ENCODE results near the gene TMTC2. TPM values are rescaled to one million over a fixed set of nuclear protein-coding genes. Genes with fewer than 3 reads are reported as not detected.

TMTC2 gene
- total RNA-seq, 6 experiments from 2014 or later, result 0.75 to 3.2 (median 1.1) TPM

- no peaks in the 10 kb centered on the region for H3K27me3 Mint-ChIP-seq (ENCODE audit: insufficient read depth)
- H3K4me1 Mint-ChIP-seq (ENCODE audit: low read depth), result no peaks in the 10 kb centered on the region
- H3K9me3 Mint-ChIP-seq, result peaks cover 47% of the 10 kb centered on the region
- TF ChIP-seq CTCF (IDR thresholded peaks at IDR 0.05), result no peak
- peaks cover 6% of the 10 kb centered on the region; the same call in 1 of the 2 replicates for H3K36me3 Mint-ChIP-seq (ENCODE audit: low read depth)
- H3K27ac Mint-ChIP-seq, result no peak overlapping the region
- no peak for DNase-seq
- H3K4me3 Mint-ChIP-seq, result no peak overlapping the region
These were observed 311.8 kb downstream of the TMTC2 start for GRCh38 chr12:82998509-82998908.

- Mint-ChIP-seq H3K4me3 (no peak overlapping the region), H3K27ac (no peak overlapping the region), H3K27me3 (ENCODE audit: insufficient read depth) (no peaks in the 10 kb centered on the region; the same call in 1 of the 2 replicates), H3K36me3 (ENCODE audit: low read depth) (peaks cover 6% of the 10 kb centered on the region; the same call in 1 of the 2 replicates), H3K9me3 (peaks cover 35% of the 10 kb centered on the region), H3K4me1 (ENCODE audit: low read depth) (no peaks in the 10 kb centered on the region)
- TF ChIP-seq CTCF (IDR thresholded peaks at IDR 0.05), result no peak
- no peak for DNase-seq
These were observed 316.3 kb downstream of the TMTC2 start for GRCh38 chr12:83003026-83003425.

GRCh38 chr12:83005534-83006197 lies 319.0 kb downstream of the TMTC2 start:
- DNase-seq, result no peak
- Mint-ChIP-seq H3K4me1 (ENCODE audit: low read depth) (no peaks in the 10 kb centered on the region), H3K27ac (no peak overlapping the region), H3K9me3 (peaks cover 39% of the 10 kb centered on the region), H3K27me3 (ENCODE audit: insufficient read depth) (no peaks in the 10 kb centered on the region; the same call in 1 of the 2 replicates), H3K4me3 (no peak overlapping the region), H3K36me3 (ENCODE audit: low read depth) (peaks cover 10% of the 10 kb centered on the region)
- no peak for TF ChIP-seq CTCF (IDR thresholded peaks at IDR 0.05)

- H3K27me3 Mint-ChIP-seq (ENCODE audit: insufficient read depth), result no peaks in the 10 kb centered on the region; the same call in 1 of the 2 replicates
- H3K27ac Mint-ChIP-seq, result no peak overlapping the region
- no peak for DNase-seq
- no peaks in the 10 kb centered on the region for H3K4me1 Mint-ChIP-seq (ENCODE audit: low read depth)
- H3K9me3 Mint-ChIP-seq, result peaks cover 26% of the 10 kb centered on the region
- H3K36me3 Mint-ChIP-seq (ENCODE audit: low read depth), result peaks cover 5% of the 10 kb centered on the region; the same call in 1 of the 2 replicates
- H3K4me3 Mint-ChIP-seq, result no peak overlapping the region
- TF ChIP-seq CTCF (IDR thresholded peaks at IDR 0.05), result no peak
These were observed 322.0 kb downstream of the TMTC2 start for GRCh38 chr12:83008703-83009102.

- DNase-seq, result no peak
- Mint-ChIP-seq H3K4me3 (no peak overlapping the region), H3K27me3 (ENCODE audit: insufficient read depth) (no peaks in the 10 kb centered on the region; the same call in 1 of the 2 replicates), H3K36me3 (ENCODE audit: low read depth) (peaks cover 5% of the 10 kb centered on the region; the same call in 1 of the 2 replicates), H3K27ac (no peak overlapping the region), H3K9me3 (peaks cover 26% of the 10 kb centered on the region), H3K4me1 (ENCODE audit: low read depth) (peaks cover under 1% of the 10 kb centered on the region; the same call in 1 of the 2 replicates)
- no peak for TF ChIP-seq CTCF (IDR thresholded peaks at IDR 0.05)
These were observed 323.6 kb downstream of the TMTC2 start for GRCh38 chr12:83010169-83010804.
